ENCODE measurements around the gene SHISA7.

Gene SHISA7

GRCh38 chr19:55383279-55384130 is 59.6 kb downstream of the SHISA7 start:
- no peak for TF ChIP-seq POLR2A (IDR thresholded peaks at IDR 0.05; ENCODE audit: low read depth, low read length)
- DNase-seq (ENCODE audit: insufficient read length, low spot score) (no peak), FAIRE-seq (no peak)

DNA sequence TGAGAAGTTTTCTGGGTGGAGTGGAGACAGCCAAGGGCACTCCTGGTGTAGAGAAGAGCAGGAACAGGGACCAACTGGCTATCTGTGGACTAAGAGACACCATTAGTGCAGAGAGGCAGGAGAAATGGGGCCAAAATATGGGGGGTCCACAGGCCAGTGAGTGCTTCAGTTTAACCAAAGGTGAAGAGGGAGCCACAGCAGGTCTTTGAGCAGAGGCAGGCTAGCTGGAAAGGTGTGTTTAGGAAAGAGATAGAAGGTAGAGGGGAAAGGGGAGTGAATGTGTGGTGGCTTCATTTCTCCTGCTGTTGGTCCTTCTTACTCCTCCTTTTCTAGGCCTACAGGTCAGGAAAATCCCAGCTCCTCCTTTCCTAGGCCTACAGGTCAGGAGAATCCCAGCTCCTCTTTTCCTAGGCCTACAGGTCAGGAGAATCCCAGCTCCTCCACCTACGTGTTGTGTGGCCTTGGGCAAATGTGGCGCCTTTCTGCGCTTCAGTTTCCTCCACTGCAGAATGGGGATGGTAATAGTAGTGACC is 60.5 kb downstream of the SHISA7 start:
- no peak for TF ChIP-seq POLR2A (IDR thresholded peaks at IDR 0.05; ENCODE audit: low read depth, low read length)
- DNase-seq (ENCODE audit: insufficient read length, low spot score): no peak
- FAIRE-seq: no peak

GRCh38 chr19:55382013-55382412 is 61.1 kb downstream of the SHISA7 start:
- no peak for TF ChIP-seq POLR2A (IDR thresholded peaks at IDR 0.05; ENCODE audit: low read depth, low read length)
- FAIRE-seq: no peak
- DNase-seq (ENCODE audit: insufficient read length, low spot score): no peak

GRCh38 chr19:55379174-55379573 is 63.9 kb downstream of the SHISA7 start:
- DNase-seq (ENCODE audit: insufficient read length, low spot score): no peak
- no peak for FAIRE-seq
- no peak for TF ChIP-seq POLR2A (IDR thresholded peaks at IDR 0.05; ENCODE audit: low read depth, low read length)
